AG04450 (cell line): Measurements from ENCODE around the gene MS4A4E. TPM values are rescaled to one million over a fixed set of nuclear protein-coding genes. Genes with fewer than 3 reads are reported as not detected.
"Not testable (repeated sequence)": the region's sequence is repeated elsewhere in the genome, so short reads cannot be mapped to it uniquely, and the experiment has no call there.

ENCODE experiments used
- CTCF ChIA-PET: fragments of 300-600, 350-600 bp; formaldehyde crosslinking; extraction: SDS; loops from one replicate; lab custom pipeline; 2022; ENCODE audit warnings: antibody characterized with exemption, inconsistent platforms; lab: Charles Lee
- POLR2A ChIA-PET: fragments of 350-600 bp; formaldehyde crosslinking; extraction: SDS; loops from one replicate; lab custom pipeline; 2021; ENCODE audit warnings: antibody characterized with exemption, inconsistent platforms; lab: Yijun Ruan, JAX
- DNase-seq: peaks from one replicate; pipeline ENCODE4 v3.0.0-alpha.2; 2011; ENCODE audit warnings: low read depth, low spot score
- H3K27ac ChIP-seq: one replicate; pipeline ENCODE4 v1.5.1; 2012; ENCODE audit warnings: low read depth, low read length, control low read depth
- H3K27me3 ChIP-seq: one replicate; pipeline ENCODE4 v1.6.0; 2012; ENCODE audit warnings: low read length; ENCODE audit not compliant: control insufficient read depth, insufficient read depth
- H3K4me3 ChIP-seq: 2 replicates; pipeline ENCODE4 v1.5.1; 2011; ENCODE audit warnings: mild to moderate bottlenecking, low read depth, low read length, control low read depth
- H3K9me3 ChIP-seq: 2 replicates; pipeline ENCODE4 v1.5.1; 2012; ENCODE audit warnings: low read length; ENCODE audit not compliant: control insufficient read depth, insufficient read depth
- CTCF ChIP-seq: IDR thresholded peaks from 2 replicates; pipeline ENCODE4 v1.5.1; 2011; ENCODE audit warnings: low read depth, low read length, control low read depth, inconsistent platforms
- polyA plus RNA-seq: library from polyadenylated mRNA; depleted of rRNA; stranded (reverse); fragments of >200 nt; gene quantifications from 2 replicates; pipeline ENCODE4 v1.2.3, GENCODE V29; 2011

Gene MS4A4E
- polyA plus RNA-seq, 1 experiment = not detected

GRCh38 chr11:60209977-60210376 is 33.0 kb downstream of the MS4A4E start:
- CTCF ChIA-PET = no interaction called here
- TF ChIP-seq CTCF = no peak

GRCh38 chr11:60208951-60209350 is 34.0 kb downstream of the MS4A4E start:
- ChIA-PET POLR2A (no interaction called here), CTCF (no interaction called here)
- Histone ChIP-seq H3K4me3 (no peak overlapping the region), H3K9me3 (peaks cover 5% of the 10 kb centered on the region), H3K27me3 (no peaks in the 10 kb centered on the region), H3K27ac (no peak overlapping the region)
- TF ChIP-seq CTCF = no peak
- no peak for DNase-seq

More at GRCh38 chr11:60209977-60210376, 33.0 kb downstream of the MS4A4E start:
- H3K27me3 ChIP-seq = no peaks in the 10 kb centered on the region
- peaks cover 5% of the 10 kb centered on the region for H3K9me3 ChIP-seq
- POLR2A ChIA-PET = no interaction called here
- DNase-seq = no peak
- no peak overlapping the region for H3K4me3 ChIP-seq
- no peak overlapping the region for H3K27ac ChIP-seq

- no peak for TF ChIP-seq CTCF
- no peaks in the 10 kb centered on the region for H3K27me3 ChIP-seq
- ChIA-PET CTCF (no interaction called here), POLR2A (no interaction called here)
- no peak overlapping the region for H3K4me3 ChIP-seq
- no peak overlapping the region for H3K27ac ChIP-seq
- DNase-seq = no peak
- H3K9me3 ChIP-seq = peaks cover 5% of the 10 kb centered on the region
Observed at GRCh38 chr11:60208146-60208895, 34.6 kb downstream of the MS4A4E start.

- ChIA-PET CTCF (no interaction called here), POLR2A (no interaction called here)
- Histone ChIP-seq H3K4me3 (no peak overlapping the region), H3K27me3 (no peaks in the 10 kb centered on the region), H3K9me3 (peaks cover 2% of the 10 kb centered on the region), H3K27ac (no peak overlapping the region)
- DNase-seq = no peak
- TF ChIP-seq CTCF = no peak
Observed at GRCh38 chr11:60206616-60207015, 36.3 kb downstream of the MS4A4E start.

- ChIA-PET POLR2A (no interaction called here), CTCF (no interaction called here)
- H3K9me3 ChIP-seq = peaks cover 5% of the 10 kb centered on the region
- TF ChIP-seq CTCF = no peak
- no peaks in the 10 kb centered on the region for H3K27me3 ChIP-seq
- H3K4me3 ChIP-seq = no peak overlapping the region
- no peak for DNase-seq
- H3K27ac ChIP-seq = no peak overlapping the region
Observed at GRCh38 chr11:60204922-60205321, 38.0 kb downstream of the MS4A4E start.

- DNase-seq, H3K4me3 ChIP-seq, POLR2A ChIA-PET, H3K9me3 ChIP-seq, H3K27me3 ChIP-seq, H3K27ac ChIP-seq, CTCF ChIA-PET: not testable (repeated sequence)
Observed at GRCh38 chr11:60201334-60201733, 41.6 kb downstream of the MS4A4E start.
